Gastroesophageal sphincter (tissue), 3 donors: Measurements from ENCODE around the gene RND1.

Source experiments
- CTCF ChIP-seq, 4 experiments: fragments of 200-600 bp in 2 of 4; fragments of 450-650 bp in 2 of 4; sonication (generic) in 1 of 4; IDR thresholded peaks; one replicate each; pipeline ENCODE4 v1.5.1; 2017 to 2019; ENCODE audit warnings: antibody characterized with exemption in 4 of 4, mild to moderate bottlenecking in 2 of 4, moderate library complexity in 2 of 4
- POLR2A ChIP-seq, 2 donors: fragments of 450-650 bp; IDR thresholded peaks; one replicate each; pipeline ENCODE4 v1.6.1; 2017; ENCODE audit warnings: antibody characterized with exemption in 2 of 2, mild to moderate bottlenecking in 2 of 2, moderate library complexity in 1 of 2

- TF ChIP-seq CTCF (IDR thresholded peaks at IDR 0.05) (no peak), POLR2A (IDR thresholded peaks at IDR 0.05) (no peak)
Measured at GRCh38 chr12:48828293-48828692, 37.4 kb downstream of the RND1 start.
